ENCODE measurements around the gene MRPL37. TPM values are rescaled to one million over a fixed set of nuclear protein-coding genes. Genes with fewer than 3 reads are reported as not detected.
A peak's percentile ranks its signal among the peaks of the same experiment; 100 is the strongest.
"Not testable (repeated sequence)": the region's sequence is repeated elsewhere in the genome, so short reads cannot be mapped to it uniquely, and the experiment has no call there.

MRPL37 gene
- total and polyA plus RNA-seq, 12 donors = 33.0 to 97.4 (median 88.7) TPM

DNA sequence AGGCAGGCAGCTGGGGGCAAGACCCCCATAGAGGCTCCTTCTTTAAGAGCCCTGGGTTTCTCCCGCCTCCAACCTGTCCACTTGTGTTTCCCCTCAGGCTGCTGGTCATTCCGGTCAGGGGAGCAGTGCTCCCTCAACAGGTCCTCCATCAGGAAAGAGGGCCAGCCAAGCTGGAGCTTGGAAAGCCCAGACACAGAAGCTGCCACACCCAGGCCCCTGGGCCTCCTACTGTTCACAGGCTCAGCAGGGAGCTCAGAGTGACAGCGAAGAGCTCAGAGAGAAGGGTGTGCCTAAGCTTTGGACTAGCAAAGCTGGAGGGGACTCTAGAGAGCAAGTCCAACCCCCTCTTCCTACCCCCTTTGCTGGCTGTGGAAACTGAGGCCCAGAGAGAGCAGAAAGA lies 36.9 kb upstream of the MRPL37 start:
- intact Hi-C loops (cut with DNase I) = no loop called here
- ATAC-seq = peak in 2 of 8 donors; percentile 29 to 30

DNA sequence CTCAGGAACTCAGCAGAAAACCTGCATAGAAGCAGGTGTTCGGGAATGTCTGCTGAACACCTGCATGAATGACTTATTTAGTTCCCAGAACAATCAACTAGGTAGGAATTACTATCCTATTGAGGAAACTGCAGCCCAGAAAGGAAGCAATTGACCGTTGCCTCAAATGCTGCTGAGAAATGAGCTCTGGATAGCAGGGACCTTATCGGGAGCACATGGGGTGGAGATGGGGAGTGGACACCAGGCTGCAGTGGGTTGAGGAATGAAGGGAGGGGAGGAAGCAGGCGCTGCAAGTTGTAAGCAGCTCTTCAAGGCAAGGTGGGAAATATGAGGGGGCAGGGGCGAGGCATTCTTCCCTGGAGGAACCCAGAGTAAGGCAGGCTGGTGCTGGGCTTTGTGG lies 36.4 kb upstream of the MRPL37 start:
- DNase-seq (no peak), ATAC-seq (no peak)
- TF ChIP-seq, protein P1, sequence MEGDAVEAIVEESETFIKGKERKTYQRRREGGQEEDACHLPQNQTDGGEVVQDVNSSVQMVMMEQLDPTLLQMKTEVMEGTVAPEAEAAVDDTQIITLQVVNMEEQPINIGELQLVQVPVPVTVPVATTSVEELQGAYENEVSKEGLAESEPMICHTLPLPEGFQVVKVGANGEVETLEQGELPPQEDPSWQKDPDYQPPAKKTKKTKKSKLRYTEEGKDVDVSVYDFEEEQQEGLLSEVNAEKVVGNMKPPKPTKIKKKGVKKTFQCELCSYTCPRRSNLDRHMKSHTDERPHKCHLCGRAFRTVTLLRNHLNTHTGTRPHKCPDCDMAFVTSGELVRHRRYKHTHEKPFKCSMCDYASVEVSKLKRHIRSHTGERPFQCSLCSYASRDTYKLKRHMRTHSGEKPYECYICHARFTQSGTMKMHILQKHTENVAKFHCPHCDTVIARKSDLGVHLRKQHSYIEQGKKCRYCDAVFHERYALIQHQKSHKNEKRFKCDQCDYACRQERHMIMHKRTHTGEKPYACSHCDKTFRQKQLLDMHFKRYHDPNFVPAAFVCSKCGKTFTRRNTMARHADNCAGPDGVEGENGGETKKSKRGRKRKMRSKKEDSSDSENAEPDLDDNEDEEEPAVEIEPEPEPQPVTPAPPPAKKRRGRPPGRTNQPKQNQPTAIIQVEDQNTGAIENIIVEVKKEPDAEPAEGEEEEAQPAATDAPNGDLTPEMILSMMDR (IDR thresholded peaks at IDR 0.05) = no peak
- Histone ChIP-seq H3K27me3 (no peaks in the 10 kb centered on the region), H3K9me3 (no peaks in the 10 kb centered on the region), H3K36me3 (no peaks in the 10 kb centered on the region), H3K4me3 (no peak overlapping the region), H3K4me1 (peaks cover 0 to 9% (median 4%) of the 10 kb centered on the region in 9 donors), H3K27ac (no peak overlapping the region)
- intact Hi-C loops (cut with DNase I) = no loop called here
- 76 to 81% methylated on average over 5 of the region's 5 CpGs for WGBS, 2 donors

More for the DNA sequence above, 36.9 kb upstream of the MRPL37 start:
- H3K36me3 ChIP-seq = no peaks in the 10 kb centered on the region
- TF ChIP-seq, protein P1 (IDR thresholded peaks at IDR 0.05) = no peak
- H3K27me3 ChIP-seq = no peaks in the 10 kb centered on the region
- no peak for DNase-seq
- H3K27ac ChIP-seq = no peak overlapping the region
- H3K4me1 ChIP-seq = peaks cover 0 to 9% (median 4%) of the 10 kb centered on the region in 9 donors
- H3K4me3 ChIP-seq = no peak overlapping the region
- no peaks in the 10 kb centered on the region for H3K9me3 ChIP-seq
- WGBS, 2 donors = 81 to 84% methylated on average over 3 of the region's 3 CpGs

DNA sequence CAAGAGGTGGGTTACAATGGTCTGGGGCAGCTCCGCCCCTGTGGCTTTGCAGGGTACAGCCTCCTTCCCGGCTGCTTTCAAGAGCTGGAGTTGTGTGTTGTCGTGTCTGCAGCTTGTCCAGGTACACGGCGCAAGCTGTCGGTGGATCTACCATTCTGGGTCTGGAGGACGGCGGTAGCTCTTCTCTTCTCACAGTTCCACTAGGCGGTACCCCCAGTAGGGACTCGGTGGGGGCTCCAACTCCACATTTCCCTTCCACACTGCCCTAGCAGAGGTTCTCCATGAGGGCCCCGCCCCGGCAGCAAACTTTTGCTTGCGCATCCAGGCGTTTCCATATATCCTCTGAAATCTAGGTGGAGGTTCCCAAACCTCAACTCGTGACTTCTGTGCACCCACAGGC lies 34.8 kb upstream of the MRPL37 start:
- 91% methylated on average over 15 of the region's 15 CpGs for WGBS, 2 donors
- Histone ChIP-seq H3K4me3 (no peak overlapping the region), H3K9me3 (no peaks in the 10 kb centered on the region), H3K27ac (no peak overlapping the region), H3K27me3 (no peaks in the 10 kb centered on the region), H3K4me1 (peaks cover 0 to 7% (median 4%) of the 10 kb centered on the region in 9 donors), H3K36me3 (no peaks in the 10 kb centered on the region)
- ATAC-seq (no peak), DNase-seq (no peak)
- intact Hi-C loops (cut with DNase I) = no loop called here
- TF ChIP-seq, protein P1 (IDR thresholded peaks at IDR 0.05) = no peak

DNA sequence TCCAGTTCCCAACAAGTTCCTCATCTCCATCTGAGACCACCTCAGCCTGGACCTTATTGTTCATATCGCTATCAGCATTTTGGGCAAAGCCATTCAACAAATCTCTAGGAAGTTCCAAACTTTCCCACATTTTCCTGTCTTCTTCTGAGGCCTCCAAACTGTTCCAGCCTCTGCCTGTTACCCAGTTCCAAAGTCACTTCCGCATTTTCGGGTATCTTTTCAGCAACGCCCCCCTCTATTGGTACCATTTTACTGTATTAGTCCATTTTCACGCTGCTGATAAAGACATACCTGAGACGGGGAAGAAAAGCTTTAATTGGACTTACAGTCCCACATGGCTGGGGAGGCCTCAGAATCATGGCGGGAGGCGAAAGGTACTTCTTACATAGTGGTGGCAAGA lies 33.6 kb upstream of the MRPL37 start:
- ATAC-seq; H3K27ac ChIP-seq; H3K4me3 ChIP-seq; H3K9me3 ChIP-seq; intact Hi-C loops (cut with DNase I); DNase-seq; H3K36me3 ChIP-seq; H3K27me3 ChIP-seq; H3K4me1 ChIP-seq: not testable (repeated sequence)
- WGBS, 2 donors = 90 to 93% methylated on average over 8 of the region's 8 CpGs

DNA sequence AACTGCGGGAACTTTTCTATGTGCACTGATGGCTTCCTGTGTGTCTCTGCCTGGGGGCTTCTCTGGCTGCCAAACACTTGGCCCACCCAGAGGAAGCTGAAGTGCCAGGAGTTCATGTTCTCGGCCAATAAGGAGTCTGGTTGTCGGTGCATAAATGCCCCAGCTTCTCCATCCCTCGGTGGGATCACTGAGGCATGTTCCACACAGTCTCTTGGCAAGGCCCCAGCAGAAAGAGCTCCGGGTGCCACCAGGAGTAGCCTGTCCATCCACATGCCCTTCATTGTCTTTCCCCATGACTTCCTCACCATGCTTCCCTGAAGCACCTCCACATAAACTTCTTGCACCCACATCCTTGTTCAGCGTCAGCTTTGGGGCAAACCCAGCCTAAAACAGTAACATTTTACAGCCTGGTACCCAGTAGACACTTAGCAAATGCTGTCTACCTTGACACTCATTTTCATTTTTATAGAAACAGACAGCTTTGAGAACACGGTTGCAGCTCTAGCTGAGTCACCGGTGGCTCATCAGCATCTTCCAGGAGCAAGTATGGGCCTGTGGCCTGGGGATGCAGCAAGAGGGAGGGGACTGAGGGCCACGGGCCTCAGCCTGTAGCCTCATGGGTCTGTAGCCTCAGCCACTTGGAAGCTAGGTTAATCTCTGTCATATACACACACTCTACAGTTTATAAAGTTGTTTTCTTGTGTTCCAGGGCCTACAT lies 32.4 kb upstream of the MRPL37 start:
- DNase-seq = no peak
- 90% methylated on average over 9 of the region's 9 CpGs for WGBS, 2 donors
- Histone ChIP-seq H3K27ac (no peak overlapping the region), H3K4me1 (no peaks in the 10 kb centered on the region), H3K9me3 (no peaks in the 10 kb centered on the region), H3K36me3 (peaks cover 0 to 3% (median 0%) of the 10 kb centered on the region in 9 donors), H3K27me3 (no peaks in the 10 kb centered on the region), H3K4me3 (no peak overlapping the region)
- TF ChIP-seq, protein P1 (IDR thresholded peaks at IDR 0.05) = no peak
- intact Hi-C loops (cut with DNase I) = no loop called here
- ATAC-seq = no peak

Measured in heart right ventricle (tissue), 16 donors.